B cell (primary cell): ENCODE results near the gene NPAS3.

Experiments
- CTCF ChIP-seq: fragments of 200-600 bp; IDR thresholded peaks from one replicate; pipeline ENCODE4 v1.8.0; 2022; ENCODE audit warnings: antibody characterized with exemption, mild to moderate bottlenecking
- EZH2 ChIP-seq: IDR thresholded peaks from 2 replicates; pipeline ENCODE4 v1.6.1; 2012; ENCODE audit warnings: borderline replicate concordance, low read depth, mild to moderate bottlenecking, moderate library complexity, low read length; ENCODE audit not compliant: insufficient read depth, poor library complexity, severe bottlenecking

- TF ChIP-seq CTCF (no peak), EZH2 (no peak)
Measured at GRCh38 chr14:33745163-33745562, 806.5 kb downstream of the NPAS3 start.
